GM13977 (cell line): ENCODE measurements around the gene NOCT.
"Not testable (repeated sequence)": the region's sequence is repeated elsewhere in the genome, so short reads cannot be mapped to it uniquely, and the experiment has no call there.

Experiments
- DNase-seq: peaks from one replicate; pipeline ENCODE4 v3.0.0; 2012; ENCODE audit warnings: low spot score
- CTCF ChIP-seq: IDR thresholded peaks from 2 replicates; pipeline ENCODE4 v1.5.1; 2012; ENCODE audit warnings: mild to moderate bottlenecking, control low read depth; ENCODE audit not compliant: insufficient read depth; ENCODE audit errors: extremely low read depth, missing control alignments
- in situ Hi-C: fragments of 300-500 bp; cut with MboI; formaldehyde crosslinking; loops from one replicate; pipeline ENCODE4 v1.12.0; 2022; ENCODE audit warnings: low sequenced_read_pairs, low pct_unique_long_range_greater_than_20kb, mixed read lengths, inconsistent platforms; ENCODE audit not compliant: unreplicated experiment

Gene NOCT

DNA sequence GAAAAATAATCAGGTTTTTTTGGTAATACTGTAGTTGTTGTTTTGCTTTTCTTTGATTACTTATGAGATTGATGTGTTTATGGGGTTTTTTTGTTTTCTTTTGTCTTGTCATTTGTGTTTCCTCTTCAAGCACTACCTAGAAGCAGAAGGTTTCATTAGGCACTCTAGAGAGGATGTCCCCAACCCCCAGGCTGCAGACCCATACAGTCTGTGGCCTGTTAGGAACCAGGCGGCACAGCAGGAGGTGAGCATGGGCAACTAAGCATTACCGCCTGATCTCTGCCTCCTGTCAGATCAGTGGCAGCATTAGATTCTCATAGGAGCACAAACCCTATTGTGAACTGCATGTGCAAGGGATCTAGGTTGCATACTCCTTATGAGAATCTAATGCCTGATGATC is 22.9 kb upstream of the NOCT start:
- TF ChIP-seq CTCF, result no peak
- no peak for DNase-seq
- in situ Hi-C loops, result no loop called here

DNA sequence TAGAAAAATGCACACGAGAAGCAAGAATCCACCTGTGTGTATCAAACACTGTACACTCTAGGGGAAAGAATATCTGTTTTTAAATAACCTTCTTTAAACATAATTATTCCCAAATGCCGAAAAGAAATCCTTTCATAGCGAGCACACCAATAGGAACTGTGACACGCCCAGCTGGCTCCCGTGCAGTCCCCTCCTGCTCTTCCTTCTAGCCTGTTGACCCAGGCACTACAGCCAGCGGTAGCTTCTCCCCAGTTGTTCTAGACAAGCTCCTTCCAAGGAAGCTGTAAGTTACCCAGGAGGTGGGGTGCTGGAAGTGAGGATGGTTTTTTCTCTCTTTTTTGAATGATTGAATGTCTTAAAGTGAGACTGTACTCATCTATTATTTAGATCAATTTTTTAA is 19.5 kb upstream of the NOCT start:
- in situ Hi-C loops, result no loop called here
- DNase-seq, result no peak
- no peak for TF ChIP-seq CTCF

GRCh38 chr4:138999666-139000065 is 15.9 kb upstream of the NOCT start:
- in situ Hi-C loops, result no loop called here
- TF ChIP-seq CTCF, result no peak
- DNase-seq, result no peak

- DNase-seq, in situ Hi-C loops: not testable (repeated sequence)
Observed at GRCh38 chr4:139000134-139000533, 15.4 kb upstream of the NOCT start.

DNA sequence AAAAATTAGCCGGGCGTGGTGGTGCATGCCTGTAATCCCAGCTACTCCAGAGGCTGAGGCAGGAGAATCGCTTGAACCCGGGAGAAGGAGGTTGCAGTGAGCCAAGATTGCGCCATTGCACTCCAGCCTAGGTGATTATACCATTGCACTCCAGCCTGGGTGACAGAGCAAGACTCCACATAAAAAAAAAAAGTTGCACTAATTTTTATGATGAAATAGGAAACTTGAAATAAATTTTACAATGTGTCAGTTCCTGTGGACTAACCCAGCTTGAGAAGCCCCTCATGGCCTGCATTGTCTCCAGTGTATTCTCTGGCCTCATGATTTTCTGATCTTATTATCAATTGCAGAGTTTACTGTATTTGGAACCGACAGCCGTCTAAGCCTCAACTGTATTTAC is 14.2 kb upstream of the NOCT start:
- DNase-seq, in situ Hi-C loops: not testable (repeated sequence)

DNA sequence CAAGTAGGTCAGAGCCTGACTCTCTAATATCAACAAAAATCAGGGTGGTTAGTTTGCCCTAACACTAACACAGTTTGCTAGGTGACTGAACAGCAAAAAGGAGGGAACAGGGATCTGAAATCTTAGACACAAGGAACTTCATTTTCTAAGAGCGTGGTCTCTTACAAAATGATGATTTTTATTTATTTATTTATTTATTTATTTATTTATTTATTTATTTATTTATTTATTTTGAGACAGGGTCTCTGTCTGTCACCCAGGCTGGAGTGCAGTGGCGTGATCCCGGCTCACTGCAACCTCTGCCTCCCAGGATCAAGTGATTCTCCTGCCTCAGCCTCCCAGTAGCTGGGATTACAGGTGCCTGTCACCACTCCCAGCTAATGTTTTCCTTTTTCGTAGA is 11.9 kb upstream of the NOCT start:
- in situ Hi-C loops, DNase-seq: not testable (repeated sequence)

DNA sequence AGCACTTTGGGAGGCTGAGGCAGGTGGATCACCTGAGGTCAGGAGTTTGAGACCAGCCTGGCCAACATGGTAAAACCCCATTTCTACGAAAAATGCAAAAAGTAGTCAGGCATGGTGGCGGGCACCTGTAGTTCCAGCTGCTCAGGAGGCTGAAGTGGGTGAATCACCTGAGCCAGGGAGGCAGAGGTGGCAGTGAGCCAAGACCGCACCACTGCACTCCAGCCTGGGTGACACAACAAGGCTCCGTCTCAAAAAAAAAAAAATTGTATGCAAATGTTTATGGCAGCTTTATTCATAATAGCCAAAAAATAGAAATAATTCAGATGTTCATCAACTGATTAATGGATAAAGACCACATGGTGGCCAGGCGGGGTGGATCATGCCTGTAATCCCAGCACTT is 9.8 kb upstream of the NOCT start:
- no peak for TF ChIP-seq CTCF
- DNase-seq, result no peak

GRCh38 chr4:139007640-139008039 is 7.9 kb upstream of the NOCT start:
- DNase-seq, result no peak
- TF ChIP-seq CTCF, result no peak
- in situ Hi-C loops, result no loop called here

More for the DNA sequence above, 9.8 kb upstream of the NOCT start:
- in situ Hi-C loops, result no loop called here

DNA sequence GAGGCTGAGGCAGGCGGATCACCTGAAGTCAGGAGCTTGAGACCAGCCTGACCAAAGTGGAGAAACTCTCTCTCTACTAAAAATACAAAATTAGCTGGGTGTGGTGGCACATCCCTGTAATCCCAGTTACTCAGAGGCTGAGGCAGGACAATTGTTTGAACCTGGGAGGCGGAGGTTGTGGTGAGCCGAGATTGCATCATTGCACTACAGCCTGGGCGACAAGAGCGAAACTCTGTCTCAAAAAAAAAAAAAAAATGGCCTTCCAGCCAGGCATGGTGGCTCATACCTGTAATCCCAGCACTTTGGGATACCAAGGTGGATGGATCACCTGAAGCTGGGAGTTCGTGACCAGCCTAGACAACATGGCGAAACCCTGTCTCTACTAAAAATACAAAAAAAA is 7.3 kb upstream of the NOCT start:
- DNase-seq, in situ Hi-C loops: not testable (repeated sequence)
